Retinal pigment epithelial cell (primary cell): ENCODE measurements around the gene OR10K2.
"Not testable (repeated sequence)": the region's sequence is repeated elsewhere in the genome, so short reads cannot be mapped to it uniquely, and the experiment has no call there.

ENCODE experiments used
- DNase-seq: peaks from one replicate; pipeline ENCODE4 v3.0.0-alpha.2; 2010; ENCODE audit warnings: low read depth
- H3K4me3 ChIP-seq: 2 replicates; pipeline ENCODE4 v1.5.1; 2011; ENCODE audit warnings: mild to moderate bottlenecking, low read length, control low read depth, moderate library complexity
- CTCF ChIP-seq: conservative IDR thresholded peaks from 2 replicates; pipeline ENCODE4 v1.5.1; 2011; ENCODE audit warnings: low read depth, low read length, control low read depth, inconsistent platforms

The OR10K2 gene

GRCh38 chr1:158400871-158401270 lies 25.2 kb downstream of the OR10K2 start:
- DNase-seq = no peak
- no peak for TF ChIP-seq CTCF
- no peak overlapping the region for H3K4me3 ChIP-seq

GRCh38 chr1:158398818-158399514 lies 27.1 kb downstream of the OR10K2 start, which contains the start of gene OR10T2:
Gene OR10T2 (minus strand): TSS chr1:158399466. CDS start chr1:158399466, 0 bp downstream.
- H3K4me3 ChIP-seq = no peak within 1 kb of the TSS
- no peak for DNase-seq
- TF ChIP-seq CTCF = no peak

GRCh38 chr1:158396646-158397045 lies 29.4 kb downstream of the OR10K2 start:
- DNase-seq = no peak
- no peak for TF ChIP-seq CTCF
- H3K4me3 ChIP-seq = no peak overlapping the region

GRCh38 chr1:158393476-158393875 lies 32.6 kb downstream of the OR10K2 start:
- no peak for DNase-seq
- TF ChIP-seq CTCF = no peak
- H3K4me3 ChIP-seq = no peak overlapping the region

GRCh38 chr1:158391099-158391498 lies 34.9 kb downstream of the OR10K2 start:
- H3K4me3 ChIP-seq = no peak overlapping the region
- TF ChIP-seq CTCF = no peak
- no peak for DNase-seq

- no peak for DNase-seq
- no peak overlapping the region for H3K4me3 ChIP-seq
- no peak for TF ChIP-seq CTCF
Measured at GRCh38 chr1:158390331-158390730, 35.7 kb downstream of the OR10K2 start.

DNA sequence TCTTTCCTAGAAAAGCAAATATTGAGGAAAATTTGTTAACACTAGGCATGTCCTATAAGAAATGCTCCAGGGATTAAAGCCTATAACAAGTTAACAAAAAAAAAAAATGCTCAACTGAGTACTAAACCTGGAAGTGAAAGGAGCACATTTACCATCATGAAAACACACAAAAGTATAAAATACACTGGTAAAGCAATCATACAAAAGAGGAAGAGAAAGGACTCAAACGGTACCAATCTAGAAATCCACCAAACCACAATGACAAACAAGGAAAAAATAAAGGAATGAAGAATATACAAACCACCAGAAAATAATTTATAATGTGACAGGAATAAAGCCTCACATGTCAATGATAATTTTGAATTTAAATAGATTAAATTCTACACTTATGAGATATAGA lies 51.2 kb downstream of the OR10K2 start:
- no peak for TF ChIP-seq CTCF
- no peak overlapping the region for H3K4me3 ChIP-seq
- no peak for DNase-seq

DNA sequence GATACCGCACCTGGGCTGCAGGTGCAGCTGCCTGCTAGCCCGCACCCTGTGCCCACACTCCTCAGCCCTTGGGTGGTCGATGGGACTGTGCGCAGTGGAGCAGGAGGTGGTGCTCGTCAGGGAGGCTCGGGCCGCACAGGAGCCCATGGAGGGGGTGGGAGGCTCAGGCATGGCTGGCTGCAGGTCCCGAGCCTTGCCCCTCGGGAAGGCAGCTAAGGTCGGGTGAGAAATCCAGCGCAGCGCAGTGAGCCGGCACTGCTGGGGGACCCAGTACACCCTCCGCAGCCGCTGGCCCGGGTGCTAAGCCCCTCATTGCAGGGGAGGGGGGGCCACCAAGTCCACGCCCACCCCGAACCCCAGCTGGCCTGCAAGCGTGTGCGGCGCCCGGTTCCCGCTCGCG lies 51.9 kb downstream of the OR10K2 start:
- DNase-seq = not testable (repeated sequence)

More for the DNA sequence above, 51.9 kb downstream of the OR10K2 start:
- not testable (repeated sequence) for H3K4me3 ChIP-seq
